ENCODE data around the gene NPPA. TPM values are rescaled to one million over a fixed set of nuclear protein-coding genes. Genes with fewer than 3 reads are reported as not detected.

NPPA gene
- total RNA-seq, 5 donors from 2014 or later (not counting 1 experiment from before 2014, with no cell fraction given) = not detected

Other genes starting within 250 kb of the NPPA start
- 1 to 10 TPM; 4.7 to 8.4 (median 6.3) TPM for gene FBXO2, start 193.4 kb downstream of the NPPA start, total RNA-seq
- 10 to 100 TPM; 46.7 to 64.5 (median 54.3) TPM for gene FBXO44, start 192.9 kb downstream of the NPPA start, total RNA-seq
- 1 to 10 TPM; 2.6 to 7.8 (median 6.0) TPM for gene FBXO6, start 183.6 kb downstream of the NPPA start, total RNA-seq
- 10 to 100 TPM; 22.4 to 28.5 (median 24.0) TPM for gene MAD2L2, start 166.6 kb downstream of the NPPA start, total RNA-seq
- gene DRAXIN, start 156.1 kb downstream of the NPPA start, total RNA-seq = 1 to 10 TPM in 1 of 5 donors, under 1 TPM in 4; 0.18 to 2.0 (median 0.23) TPM
- 10 to 100 TPM; 15.8 to 30.4 (median 19.5) TPM for gene AGTRAP, start 111.6 kb downstream of the NPPA start, total RNA-seq
- gene C1orf167, start 85.6 kb downstream of the NPPA start, total RNA-seq = not detected
- gene MTHFR, start 41.8 kb downstream of the NPPA start, total RNA-seq = 10 to 100 TPM; 40.2 to 62.2 (median 48.2) TPM
- 10 to 100 TPM; 17.3 to 23.0 (median 21.3) TPM for gene CLCN6, start 41.6 kb downstream of the NPPA start, total RNA-seq
- gene NPPB, start 11.2 kb upstream of the NPPA start, total RNA-seq = not detected
- 10 to 100 TPM; 15.9 to 40.0 (median 35.4) TPM for gene KIAA2013, start 78.6 kb upstream of the NPPA start, total RNA-seq
- gene PLOD1, start 86.9 kb upstream of the NPPA start, total RNA-seq = 1 to 10 TPM; 2.6 to 6.9 (median 4.6) TPM
- gene MFN2, start 132.7 kb upstream of the NPPA start, total RNA-seq = 10 to 100 TPM; 38.0 to 47.0 (median 40.7) TPM
- 10 to 100 TPM; 26.5 to 51.3 (median 43.4) TPM for gene MIIP, start 171.7 kb upstream of the NPPA start, total RNA-seq
- gene TNFRSF8, start 215.5 kb upstream of the NPPA start, total RNA-seq = under 1 TPM in 4 of 5 donors, not detected in 1; 0.20 to 0.53 (median 0.33) TPM

Data from T-cell (primary cell).